Activated T-cell treated with anti-CD3 and anti-CD28 coated beads, Interleukin-2, amount 50 U/mL, for 72 hours (primary cell): ENCODE results near the gene PCAT6. TPM values are rescaled to one million over a fixed set of nuclear protein-coding genes. Genes with fewer than 3 reads are reported as not detected.

Source experiments
- total RNA-seq, 2 donors: library from RNA; stranded (reverse); gene quantifications; one replicate each; pipeline ENCODE4 v1.2.3, GENCODE V29; 2022

The PCAT6 gene
- total RNA-seq, 2 donors from 2014 or later = 1.0 to 1.8 TPM

Other genes with a start within 250 kb of the PCAT6 start
- gene SYT2, start 100.5 kb upstream of the PCAT6 start, total RNA-seq = under 1 TPM in 1 of 2 donors, not detected in 1; 0.02 TPM
- 10 to 100 TPM; 47.0 to 53.6 TPM for gene KDM5B, start 2.5 kb upstream of the PCAT6 start, total RNA-seq
- 10 to 100 TPM in 1 of 2 donors, 1 to 10 TPM in 1; 8.4 to 10.8 TPM for gene RABIF, start 78.2 kb downstream of the PCAT6 start, total RNA-seq
- 10 to 100 TPM; 43.8 to 52.5 TPM for gene KLHL12, start 116.3 kb downstream of the PCAT6 start, total RNA-seq
- 10 to 100 TPM; 72.0 to 75.3 TPM for gene ADIPOR1, start 147.4 kb downstream of the PCAT6 start, total RNA-seq
- 10 to 100 TPM; 24.9 to 30.1 TPM for gene CYB5R1, start 156.3 kb downstream of the PCAT6 start, total RNA-seq
- gene TMEM183A, start 196.4 kb downstream of the PCAT6 start, total RNA-seq = 10 to 100 TPM; 63.8 to 80.7 TPM
- 10 to 100 TPM in 1 of 2 donors, 1 to 10 TPM in 1; 5.4 to 18.8 TPM for gene PPFIA4, start 215.5 kb downstream of the PCAT6 start, total RNA-seq